ENCODE data around the gene MYRIP.

MYRIP gene

GRCh38 chr3:40187945-40188344 lies 378.5 kb downstream of the MYRIP start:
- Mint-ChIP-seq H3K36me3 (ENCODE audit: low read depth) (no peaks in the 10 kb centered on the region), H3K27ac (no peak overlapping the region), H3K4me1 (ENCODE audit: low read depth) (no peaks in the 10 kb centered on the region), H3K4me3 (no peak overlapping the region), H3K9me3 (no peaks in the 10 kb centered on the region), H3K27me3 (ENCODE audit: low read depth) (no peaks in the 10 kb centered on the region)
- DNase-seq (ENCODE audit: low spot score) = no peak

- Mint-ChIP-seq H3K27me3 (ENCODE audit: low read depth) (no peaks in the 10 kb centered on the region), H3K9me3 (no peaks in the 10 kb centered on the region), H3K27ac (no peak overlapping the region), H3K4me3 (no peak overlapping the region), H3K36me3 (ENCODE audit: low read depth) (no peaks in the 10 kb centered on the region), H3K4me1 (ENCODE audit: low read depth) (no peaks in the 10 kb centered on the region)
- no peak for DNase-seq (ENCODE audit: low spot score)
Observed at GRCh38 chr3:40189118-40189517, 379.7 kb downstream of the MYRIP start.

GRCh38 chr3:40190056-40190455 lies 380.6 kb downstream of the MYRIP start:
- Mint-ChIP-seq H3K27ac (no peak overlapping the region), H3K9me3 (no peaks in the 10 kb centered on the region), H3K4me3 (no peak overlapping the region), H3K4me1 (ENCODE audit: low read depth) (no peaks in the 10 kb centered on the region), H3K36me3 (ENCODE audit: low read depth) (no peaks in the 10 kb centered on the region), H3K27me3 (ENCODE audit: low read depth) (no peaks in the 10 kb centered on the region)
- no peak for DNase-seq (ENCODE audit: low spot score)

GRCh38 chr3:40191251-40191650 lies 381.8 kb downstream of the MYRIP start:
- no peaks in the 10 kb centered on the region for H3K36me3 Mint-ChIP-seq (ENCODE audit: low read depth)
- no peaks in the 10 kb centered on the region for H3K9me3 Mint-ChIP-seq
- no peak overlapping the region for H3K27ac Mint-ChIP-seq
- H3K4me3 Mint-ChIP-seq = no peak overlapping the region
- no peaks in the 10 kb centered on the region for H3K4me1 Mint-ChIP-seq (ENCODE audit: low read depth)
- no peak for DNase-seq (ENCODE audit: low spot score)
- peaks cover 2% of the 10 kb centered on the region for H3K27me3 Mint-ChIP-seq (ENCODE audit: low read depth)

GRCh38 chr3:40191850-40192448 lies 382.5 kb downstream of the MYRIP start:
- Mint-ChIP-seq H3K9me3 (no peaks in the 10 kb centered on the region), H3K27ac (no peak overlapping the region), H3K4me3 (no peak overlapping the region), H3K27me3 (ENCODE audit: low read depth) (peaks cover 5% of the 10 kb centered on the region), H3K4me1 (ENCODE audit: low read depth) (no peaks in the 10 kb centered on the region), H3K36me3 (ENCODE audit: low read depth) (no peaks in the 10 kb centered on the region)
- DNase-seq (ENCODE audit: low spot score) = peak; percentile 13

GRCh38 chr3:40192628-40193027 lies 383.2 kb downstream of the MYRIP start:
- no peaks in the 10 kb centered on the region for H3K9me3 Mint-ChIP-seq
- peaks cover 5% of the 10 kb centered on the region for H3K27me3 Mint-ChIP-seq (ENCODE audit: low read depth)
- H3K4me1 Mint-ChIP-seq (ENCODE audit: low read depth) = no peaks in the 10 kb centered on the region

GRCh38 chr3:40196966-40197365 lies 387.6 kb downstream of the MYRIP start:
- no peak overlapping the region for H3K27ac Mint-ChIP-seq
- H3K4me3 Mint-ChIP-seq = no peak overlapping the region
- no peaks in the 10 kb centered on the region for H3K4me1 Mint-ChIP-seq (ENCODE audit: low read depth)
- no peaks in the 10 kb centered on the region for H3K9me3 Mint-ChIP-seq
- peaks cover 12% of the 10 kb centered on the region for H3K27me3 Mint-ChIP-seq (ENCODE audit: low read depth)
- no peak for DNase-seq (ENCODE audit: low spot score)
- H3K36me3 Mint-ChIP-seq (ENCODE audit: low read depth) = no peaks in the 10 kb centered on the region

More at GRCh38 chr3:40192628-40193027, 383.2 kb downstream of the MYRIP start:
- DNase-seq (ENCODE audit: low spot score) = no peak
- Mint-ChIP-seq H3K4me3 (no peak overlapping the region), H3K27ac (no peak overlapping the region), H3K36me3 (ENCODE audit: low read depth) (no peaks in the 10 kb centered on the region)

- no peaks in the 10 kb centered on the region for H3K4me1 Mint-ChIP-seq (ENCODE audit: low read depth)
- no peak overlapping the region for H3K27ac Mint-ChIP-seq
- no peaks in the 10 kb centered on the region for H3K36me3 Mint-ChIP-seq (ENCODE audit: low read depth)
- no peak for DNase-seq (ENCODE audit: low spot score)
- no peaks in the 10 kb centered on the region for H3K9me3 Mint-ChIP-seq
- H3K4me3 Mint-ChIP-seq = no peak overlapping the region
- H3K27me3 Mint-ChIP-seq (ENCODE audit: low read depth) = peaks cover 12% of the 10 kb centered on the region
Observed at GRCh38 chr3:40200692-40201316, 391.4 kb downstream of the MYRIP start.

GRCh38 chr3:40201770-40202169 lies 392.4 kb downstream of the MYRIP start:
- Mint-ChIP-seq H3K9me3 (no peaks in the 10 kb centered on the region), H3K27me3 (ENCODE audit: low read depth) (peaks cover 11% of the 10 kb centered on the region), H3K4me3 (no peak overlapping the region), H3K4me1 (ENCODE audit: low read depth) (no peaks in the 10 kb centered on the region), H3K27ac (no peak overlapping the region), H3K36me3 (ENCODE audit: low read depth) (no peaks in the 10 kb centered on the region)
- no peak for DNase-seq (ENCODE audit: low spot score)

- no peaks in the 10 kb centered on the region for H3K9me3 Mint-ChIP-seq
- H3K36me3 Mint-ChIP-seq (ENCODE audit: low read depth) = no peaks in the 10 kb centered on the region
- no peaks in the 10 kb centered on the region for H3K4me1 Mint-ChIP-seq (ENCODE audit: low read depth)
- H3K27ac Mint-ChIP-seq = no peak overlapping the region
- peaks cover 3% of the 10 kb centered on the region for H3K27me3 Mint-ChIP-seq (ENCODE audit: low read depth)
- no peak for DNase-seq (ENCODE audit: low spot score)
- H3K4me3 Mint-ChIP-seq = no peak overlapping the region
Observed at GRCh38 chr3:40206522-40206921, 397.1 kb downstream of the MYRIP start.

GRCh38 chr3:40207796-40208195 lies 398.4 kb downstream of the MYRIP start:
- H3K4me3 Mint-ChIP-seq = no peak overlapping the region
- no peaks in the 10 kb centered on the region for H3K9me3 Mint-ChIP-seq
- H3K36me3 Mint-ChIP-seq (ENCODE audit: low read depth) = no peaks in the 10 kb centered on the region
- H3K27ac Mint-ChIP-seq = no peak overlapping the region
- peaks cover 3% of the 10 kb centered on the region for H3K27me3 Mint-ChIP-seq (ENCODE audit: low read depth)
- DNase-seq (ENCODE audit: low spot score) = no peak
- no peaks in the 10 kb centered on the region for H3K4me1 Mint-ChIP-seq (ENCODE audit: low read depth)

- Mint-ChIP-seq H3K9me3 (no peaks in the 10 kb centered on the region), H3K27ac (no peak overlapping the region), H3K27me3 (ENCODE audit: low read depth) (peaks cover 3% of the 10 kb centered on the region), H3K36me3 (ENCODE audit: low read depth) (no peaks in the 10 kb centered on the region), H3K4me3 (no peak overlapping the region), H3K4me1 (ENCODE audit: low read depth) (no peaks in the 10 kb centered on the region)
- DNase-seq (ENCODE audit: low spot score) = no peak
Observed at GRCh38 chr3:40208251-40208650, 398.8 kb downstream of the MYRIP start.

- H3K9me3 Mint-ChIP-seq = no peaks in the 10 kb centered on the region
- DNase-seq (ENCODE audit: low spot score) = no peak
- no peaks in the 10 kb centered on the region for H3K4me1 Mint-ChIP-seq (ENCODE audit: low read depth)
- H3K36me3 Mint-ChIP-seq (ENCODE audit: low read depth) = no peaks in the 10 kb centered on the region
- no peak overlapping the region for H3K27ac Mint-ChIP-seq
- no peaks in the 10 kb centered on the region for H3K27me3 Mint-ChIP-seq (ENCODE audit: low read depth)
- H3K4me3 Mint-ChIP-seq = no peak overlapping the region
Observed at GRCh38 chr3:40211579-40211978, 402.2 kb downstream of the MYRIP start.

GRCh38 chr3:40213556-40213955 lies 404.1 kb downstream of the MYRIP start:
- H3K9me3 Mint-ChIP-seq = no peaks in the 10 kb centered on the region
- H3K4me3 Mint-ChIP-seq = no peak overlapping the region
- H3K27ac Mint-ChIP-seq = no peak overlapping the region
- no peak for DNase-seq (ENCODE audit: low spot score)
- no peaks in the 10 kb centered on the region for H3K27me3 Mint-ChIP-seq (ENCODE audit: low read depth)
- no peaks in the 10 kb centered on the region for H3K36me3 Mint-ChIP-seq (ENCODE audit: low read depth)
- no peaks in the 10 kb centered on the region for H3K4me1 Mint-ChIP-seq (ENCODE audit: low read depth)

- Mint-ChIP-seq H3K4me3 (no peak overlapping the region), H3K27ac (no peak overlapping the region), H3K27me3 (ENCODE audit: low read depth) (no peaks in the 10 kb centered on the region), H3K9me3 (no peaks in the 10 kb centered on the region), H3K36me3 (ENCODE audit: low read depth) (no peaks in the 10 kb centered on the region), H3K4me1 (ENCODE audit: low read depth) (no peaks in the 10 kb centered on the region)
- DNase-seq (ENCODE audit: low spot score) = no peak
Observed at GRCh38 chr3:40215015-40215414, 405.6 kb downstream of the MYRIP start.

Data from T-helper 2 cell treated with Interferon-gamma antibody and Interleukin-4, amounts not matched to agents 5 μg/mL and 100 μg/mL, for 36 hours (primary cell).